Vagina (tissue), 2 donors: ENCODE data around the gene NPR2. TPM values are rescaled to one million over a fixed set of nuclear protein-coding genes. Genes with fewer than 3 reads are reported as not detected.

Experiments used
- DNase-seq, 2 donors: peaks; one replicate each; pipeline ENCODE4 v3.0.0-alpha.2; 2017; ENCODE audit errors: extremely low spot score in 2 of 2
- H3K27ac ChIP-seq: fragments of 200-600 bp; sonication (generic); one replicate; pipeline ENCODE4 v1.5.1; 2019
- H3K27me3 ChIP-seq: fragments of 200-600 bp; sonication (generic); one replicate; pipeline ENCODE4 v1.5.1; 2019
- H3K36me3 ChIP-seq, 2 donors: fragments of 200-600 bp; sonication (generic); one replicate each; pipeline ENCODE4 v1.5.1; 2017 to 2019
- H3K4me1 ChIP-seq: fragments of 200-600 bp; sonication (generic); one replicate; pipeline ENCODE4 v1.5.1; 2019
- H3K4me3 ChIP-seq, 2 donors: fragments of 200-600 bp; sonication (generic); 1 replicate in 1 of 2; 2 replicates in 1 of 2; pipeline ENCODE4 v1.5.1; 2016 to 2019
- H3K9me3 ChIP-seq: fragments of 200-600 bp; sonication (generic); one replicate; pipeline ENCODE4 v1.5.1; 2019
- POLR2A ChIP-seq, 2 donors: fragments of 450-650 bp; IDR thresholded peaks; one replicate each; pipeline ENCODE4 v1.6.1; 2017; ENCODE audit warnings: antibody characterized with exemption in 2 of 2, mild to moderate bottlenecking in 2 of 2, moderate library complexity in 2 of 2
- POLR2AphosphoS5 ChIP-seq, 2 donors: sonication (generic); formaldehyde crosslinking; IDR thresholded peaks; one replicate each; pipeline ENCODE4 v1.9.0; 2017; ENCODE audit warnings: antibody characterized with exemption in 2 of 2, mild to moderate bottlenecking in 2 of 2, low read depth in 1 of 2; ENCODE audit not compliant: insufficient read depth in 1 of 2
- intact Hi-C: fragments of 100-400 bp; cut with DNase I; formaldehyde crosslinking; loops from one replicate; pipeline ENCODE4 v1.15.1; 2023
- total RNA-seq: library from RNA; depleted of rRNA; stranded (reverse); fragments of >200 nt; gene quantifications from one replicate; pipeline ENCODE4 v1.2.3, GENCODE V29; 2016
- TF ChIP-seq, protein P1 (sequence below), 3 experiments: fragments of 450-650 bp in 2 of 3; fragments of 200-600 bp in 1 of 3; sonication (generic) in 1 of 3; IDR thresholded peaks; one replicate each; pipeline ENCODE4 v1.5.1; 2017 to 2019; ENCODE audit warnings: antibody characterized with exemption in 3 of 3, mild to moderate bottlenecking in 2 of 3, moderate library complexity in 2 of 3

NPR2 gene
- total RNA-seq, 1 donor from 2014 or later = 17.2 TPM

DNA sequence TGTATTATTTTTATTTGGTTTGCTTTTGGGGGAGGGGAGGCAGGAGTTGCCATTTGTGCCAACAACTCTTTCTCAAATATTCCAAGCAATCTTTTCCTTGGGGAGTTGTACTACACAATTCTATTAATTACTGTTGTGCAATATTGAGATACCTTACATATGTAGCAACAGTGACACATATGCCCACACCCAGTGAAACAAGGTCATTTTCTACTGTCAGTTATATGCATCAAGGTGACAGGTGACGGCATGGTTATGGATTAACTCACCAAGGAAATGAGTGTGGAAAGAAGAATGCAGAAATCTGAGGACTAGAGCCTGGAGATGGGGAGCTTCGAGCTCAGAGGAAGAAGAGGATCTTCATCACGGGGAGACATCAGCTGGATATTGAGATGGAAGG, 19.4 kb upstream of the NPR2 start:
- Histone ChIP-seq H3K9me3 (no peaks in the 10 kb centered on the region), H3K4me3 (no peak overlapping the region), H3K36me3 (no peaks in the 10 kb centered on the region), H3K27ac (no peak overlapping the region), H3K27me3 (no peaks in the 10 kb centered on the region), H3K4me1 (peaks cover 13% of the 10 kb centered on the region)
- DNase-seq = no peak
- intact Hi-C loops = no loop called here
- TF ChIP-seq POLR2A (IDR thresholded peaks at IDR 0.05) (no peak), POLR2AphosphoS5 (IDR thresholded peaks at IDR 0.05; ENCODE audit: insufficient read depth in 1 of 2, low read depth in 1 of 2) (peak in 1 of 2 donors; percentile 58)
- TF ChIP-seq, protein P1, sequence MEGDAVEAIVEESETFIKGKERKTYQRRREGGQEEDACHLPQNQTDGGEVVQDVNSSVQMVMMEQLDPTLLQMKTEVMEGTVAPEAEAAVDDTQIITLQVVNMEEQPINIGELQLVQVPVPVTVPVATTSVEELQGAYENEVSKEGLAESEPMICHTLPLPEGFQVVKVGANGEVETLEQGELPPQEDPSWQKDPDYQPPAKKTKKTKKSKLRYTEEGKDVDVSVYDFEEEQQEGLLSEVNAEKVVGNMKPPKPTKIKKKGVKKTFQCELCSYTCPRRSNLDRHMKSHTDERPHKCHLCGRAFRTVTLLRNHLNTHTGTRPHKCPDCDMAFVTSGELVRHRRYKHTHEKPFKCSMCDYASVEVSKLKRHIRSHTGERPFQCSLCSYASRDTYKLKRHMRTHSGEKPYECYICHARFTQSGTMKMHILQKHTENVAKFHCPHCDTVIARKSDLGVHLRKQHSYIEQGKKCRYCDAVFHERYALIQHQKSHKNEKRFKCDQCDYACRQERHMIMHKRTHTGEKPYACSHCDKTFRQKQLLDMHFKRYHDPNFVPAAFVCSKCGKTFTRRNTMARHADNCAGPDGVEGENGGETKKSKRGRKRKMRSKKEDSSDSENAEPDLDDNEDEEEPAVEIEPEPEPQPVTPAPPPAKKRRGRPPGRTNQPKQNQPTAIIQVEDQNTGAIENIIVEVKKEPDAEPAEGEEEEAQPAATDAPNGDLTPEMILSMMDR (IDR thresholded peaks at IDR 0.05) = no peak

DNA sequence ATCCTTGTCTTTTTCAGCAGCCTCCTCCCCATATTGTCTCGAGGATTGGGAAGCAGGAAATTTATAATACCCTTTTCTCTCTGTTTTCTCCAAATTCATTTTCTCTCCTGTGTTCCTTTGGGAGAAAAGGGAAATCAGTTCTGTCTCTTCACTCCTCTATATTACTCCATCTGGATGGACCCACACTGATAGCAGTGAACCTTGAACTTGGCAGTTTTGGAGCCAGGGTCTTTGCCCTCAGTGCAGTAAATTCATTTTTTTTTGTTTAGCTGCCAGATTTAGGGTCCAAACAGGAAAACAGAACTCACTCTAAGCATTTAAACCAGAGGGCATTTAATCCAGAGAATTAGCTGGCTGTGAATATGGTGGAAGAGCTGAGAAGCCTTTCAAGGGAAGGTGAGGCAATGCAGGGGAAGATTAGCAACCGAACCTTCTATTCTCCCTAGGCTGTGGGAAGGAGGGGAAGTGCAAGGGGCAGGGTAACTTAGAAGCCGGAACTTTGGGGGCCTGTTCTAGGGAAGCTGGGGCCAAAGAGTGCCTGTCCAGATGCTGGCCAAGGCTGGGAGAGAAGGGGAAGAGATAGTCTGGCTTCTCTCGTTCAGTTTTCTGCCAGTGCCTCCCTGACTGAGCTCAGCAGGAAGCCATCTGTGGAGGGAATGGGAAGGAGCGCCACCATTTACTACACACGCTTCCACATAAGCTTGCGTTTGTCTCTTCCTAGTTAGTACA, 16.3 kb upstream of the NPR2 start:
- H3K9me3 ChIP-seq = no peaks in the 10 kb centered on the region
- H3K27ac ChIP-seq = no peak overlapping the region

DNA sequence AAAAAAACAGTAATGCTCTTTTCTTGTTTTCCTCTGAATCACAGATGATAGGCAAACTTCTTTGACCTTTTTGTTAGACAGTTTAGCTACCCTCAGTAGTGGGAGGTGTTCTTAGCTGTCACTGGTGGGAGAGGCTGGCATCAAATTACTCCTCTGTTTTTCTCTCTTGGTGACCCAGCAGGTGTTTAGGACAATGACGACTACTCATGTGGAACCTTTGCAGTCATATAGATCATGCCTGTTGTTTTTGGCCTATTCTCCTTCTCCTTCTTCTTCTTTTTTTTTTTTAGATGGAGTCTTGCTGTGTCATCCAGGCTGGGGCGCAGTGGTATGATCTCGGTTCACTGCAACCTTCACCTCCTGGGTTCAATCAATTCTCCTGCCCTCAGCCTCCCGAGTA, 15.4 kb upstream of the NPR2 start:
- TF ChIP-seq POLR2AphosphoS5 (IDR thresholded peaks at IDR 0.05; ENCODE audit: insufficient read depth in 1 of 2, low read depth in 1 of 2) (no peak), POLR2A (IDR thresholded peaks at IDR 0.05) (no peak)
- TF ChIP-seq, protein P1 (IDR thresholded peaks at IDR 0.05) = no peak
- Histone ChIP-seq H3K4me3 (no peak overlapping the region), H3K36me3 (no peaks in the 10 kb centered on the region), H3K27me3 (no peaks in the 10 kb centered on the region), H3K27ac (no peak overlapping the region), H3K4me1 (peaks cover 8% of the 10 kb centered on the region), H3K9me3 (no peaks in the 10 kb centered on the region)
- intact Hi-C loops = no loop called here
- no peak for DNase-seq

More for the DNA sequence above, 16.3 kb upstream of the NPR2 start:
- no peak for DNase-seq
- no peak overlapping the region for H3K4me3 ChIP-seq
- TF ChIP-seq, protein P1 (IDR thresholded peaks at IDR 0.05) = no peak
- TF ChIP-seq POLR2A (IDR thresholded peaks at IDR 0.05) (no peak), POLR2AphosphoS5 (IDR thresholded peaks at IDR 0.05; ENCODE audit: insufficient read depth in 1 of 2, low read depth in 1 of 2) (no peak)
- intact Hi-C loops = no loop called here
- no peaks in the 10 kb centered on the region for H3K36me3 ChIP-seq
- H3K27me3 ChIP-seq = no peaks in the 10 kb centered on the region
- peaks cover 13% of the 10 kb centered on the region for H3K4me1 ChIP-seq

DNA sequence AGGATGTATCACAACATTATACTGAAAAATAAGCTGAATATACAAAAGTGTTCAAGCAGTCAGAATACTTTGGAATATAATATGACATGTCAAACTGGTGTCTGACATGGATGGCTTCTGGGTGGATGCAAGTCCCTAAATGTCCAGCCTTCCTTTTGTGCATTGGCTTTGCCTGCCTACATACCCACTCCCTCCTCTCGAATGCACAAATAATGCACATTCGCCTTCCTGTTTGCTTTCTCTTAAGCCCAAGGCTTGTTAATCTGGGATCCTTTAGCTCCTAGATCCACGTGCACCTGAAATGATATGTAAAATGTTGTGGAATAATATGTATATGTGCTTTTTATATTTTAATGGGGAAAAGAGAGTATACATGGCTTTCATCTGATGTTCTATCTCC, 12.9 kb upstream of the NPR2 start:
- TF ChIP-seq POLR2A (IDR thresholded peaks at IDR 0.05) = no peak
- no peak for TF ChIP-seq POLR2AphosphoS5 (IDR thresholded peaks at IDR 0.05; ENCODE audit: insufficient read depth in 1 of 2, low read depth in 1 of 2)
- TF ChIP-seq, protein P1 (IDR thresholded peaks at IDR 0.05) = no peak
- no peaks in the 10 kb centered on the region for H3K4me1 ChIP-seq

DNA sequence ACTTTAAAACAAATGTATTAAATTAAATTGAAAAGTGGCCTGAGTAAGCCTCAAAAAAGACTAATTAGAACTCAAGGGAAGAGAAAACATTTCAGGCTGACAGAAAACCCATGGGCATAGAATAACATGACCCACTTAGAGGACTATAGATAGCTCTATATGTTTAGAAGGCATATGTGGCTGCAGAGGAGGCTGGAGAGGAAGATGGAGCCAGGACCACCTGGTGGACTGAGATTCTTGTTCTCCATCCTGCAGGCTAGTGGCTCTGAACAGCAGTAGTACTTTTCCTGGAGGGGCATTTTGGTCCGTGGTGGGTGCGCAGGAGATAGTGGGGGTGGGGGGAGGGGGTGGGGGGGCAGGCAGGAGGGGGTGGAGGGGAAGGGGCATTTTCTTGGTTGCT, 10.3 kb upstream of the NPR2 start:
- H3K27ac ChIP-seq = no peak overlapping the region
- H3K9me3 ChIP-seq = no peaks in the 10 kb centered on the region
- H3K4me1 ChIP-seq = no peaks in the 10 kb centered on the region
- H3K27me3 ChIP-seq = no peaks in the 10 kb centered on the region
- TF ChIP-seq POLR2A (IDR thresholded peaks at IDR 0.05) (no peak), POLR2AphosphoS5 (IDR thresholded peaks at IDR 0.05; ENCODE audit: insufficient read depth in 1 of 2, low read depth in 1 of 2) (no peak)
- TF ChIP-seq, protein P1 (IDR thresholded peaks at IDR 0.05) = no peak
- no peak for DNase-seq
- intact Hi-C loops = no loop called here
- H3K36me3 ChIP-seq = no peaks in the 10 kb centered on the region
- H3K4me3 ChIP-seq = no peak overlapping the region

More for the DNA sequence above, 12.9 kb upstream of the NPR2 start:
- H3K4me3 ChIP-seq = no peak overlapping the region
- DNase-seq = no peak
- no peaks in the 10 kb centered on the region for H3K27me3 ChIP-seq
- no peaks in the 10 kb centered on the region for H3K36me3 ChIP-seq
- no peaks in the 10 kb centered on the region for H3K9me3 ChIP-seq
- intact Hi-C loops = no loop called here
- no peak overlapping the region for H3K27ac ChIP-seq
